Measurements from ENCODE around the gene CDCA4.

CDCA4 gene

GRCh38 chr14:105023144-105023543, 2.3 kb upstream of the CDCA4 start:
- TF ChIP-seq FOXM1 (IDR thresholded peaks at IDR 0.05; ENCODE audit: borderline replicate concordance, low read depth) (no peak), REST (IDR thresholded peaks at IDR 0.05; ENCODE audit: low read depth) (no peak), NFIC (IDR thresholded peaks at IDR 0.05) (no peak), EP300 (IDR thresholded peaks at IDR 0.05; ENCODE audit: borderline replicate concordance) (no peak), YY1 (IDR thresholded peaks at IDR 0.05; ENCODE audit: low read depth) (no peak), ZBTB7A (IDR thresholded peaks at IDR 0.05; ENCODE audit: low read depth) (no peak), EGR1 (IDR thresholded peaks at IDR 0.05) (no peak), TEAD4 (IDR thresholded peaks at IDR 0.05) (no peak), RAD21 (IDR thresholded peaks at IDR 0.05; ENCODE audit: low read depth) (no peak), CREB1 (IDR thresholded peaks at IDR 0.05; ENCODE audit: low read depth) (no peak)

GRCh38 chr14:105022276-105022670, 1.4 kb upstream of the CDCA4 start:
- TF ChIP-seq NFIC (IDR thresholded peaks at IDR 0.05) (no peak), USF1 (IDR thresholded peaks at IDR 0.05) (no peak), TCF12 (IDR thresholded peaks at IDR 0.05; ENCODE audit: low read depth) (no peak), CREB1 (IDR thresholded peaks at IDR 0.05; ENCODE audit: low read depth) (no peak), ZBTB7A (IDR thresholded peaks at IDR 0.05; ENCODE audit: low read depth) (no peak)

GRCh38 chr14:105021656-105022275, 883 bp upstream of the CDCA4 start:
- TF ChIP-seq YY1 (IDR thresholded peaks at IDR 0.05; ENCODE audit: low read depth) (no peak), RAD21 (IDR thresholded peaks at IDR 0.05; ENCODE audit: low read depth) (peak; percentile 4; the same call in 1 of the 2 replicates)

- TF ChIP-seq USF1 (IDR thresholded peaks at IDR 0.05) (no peak), ZBTB7A (IDR thresholded peaks at IDR 0.05; ENCODE audit: low read depth) (no peak), FOXM1 (IDR thresholded peaks at IDR 0.05; ENCODE audit: borderline replicate concordance, low read depth) (no peak), CREB1 (IDR thresholded peaks at IDR 0.05; ENCODE audit: low read depth) (no peak), YY1 (IDR thresholded peaks at IDR 0.05; ENCODE audit: low read depth) (no peak), TAF1 (IDR thresholded peaks at IDR 0.05; ENCODE audit: low read depth) (no peak), MAX (IDR thresholded peaks at IDR 0.05) (no peak), REST (IDR thresholded peaks at IDR 0.05; ENCODE audit: low read depth) (no peak), NFIC (IDR thresholded peaks at IDR 0.05) (no peak), TCF12 (IDR thresholded peaks at IDR 0.05; ENCODE audit: low read depth) (no peak), CEBPB (IDR thresholded peaks at IDR 0.05) (no peak), RAD21 (IDR thresholded peaks at IDR 0.05; ENCODE audit: low read depth) (no peak), TEAD4 (IDR thresholded peaks at IDR 0.05) (no peak), EGR1 (IDR thresholded peaks at IDR 0.05) (no peak), EP300 (IDR thresholded peaks at IDR 0.05; ENCODE audit: borderline replicate concordance) (no peak)
These were observed 745 bp downstream of the CDCA4 start for GRCh38 chr14:105019861-105020814.

GRCh38 chr14:105018414-105018813, 2.5 kb downstream of the CDCA4 start:
- TF ChIP-seq EGR1 (IDR thresholded peaks at IDR 0.05) (no peak), TAF1 (IDR thresholded peaks at IDR 0.05; ENCODE audit: low read depth) (no peak), RAD21 (IDR thresholded peaks at IDR 0.05; ENCODE audit: low read depth) (no peak), MAX (IDR thresholded peaks at IDR 0.05) (no peak), YY1 (IDR thresholded peaks at IDR 0.05; ENCODE audit: low read depth) (no peak)

- TF ChIP-seq TCF12 (IDR thresholded peaks at IDR 0.05; ENCODE audit: low read depth) (no peak), NFIC (IDR thresholded peaks at IDR 0.05) (no peak), ZBTB7A (IDR thresholded peaks at IDR 0.05; ENCODE audit: low read depth) (no peak), REST (IDR thresholded peaks at IDR 0.05; ENCODE audit: low read depth) (no peak)
These were observed 5.0 kb downstream of the CDCA4 start for GRCh38 chr14:105015905-105016304.
